H1 (cell line): ENCODE measurements around the gene C6orf62. TPM values are rescaled to one million over a fixed set of nuclear protein-coding genes. Genes with fewer than 3 reads are reported as not detected.

ENCODE experiments used
- CTCF ChIA-PET: fragments of 300-600 bp; sonication (Branson Sonifier 250); formaldehyde crosslinking; loops from one replicate; lab custom pipeline; 2021; ENCODE audit not compliant: partially characterized antibody; lab: Charles Lee
- POLR2A ChIA-PET: fragments of 300-600 bp; sonication (Branson Sonifier 250); formaldehyde crosslinking; loops from one replicate; lab custom pipeline; 2021; ENCODE audit warnings: inconsistent platforms; ENCODE audit not compliant: partially characterized antibody; lab: Charles Lee
- DNase-seq, 2 experiments: peaks; one replicate each; pipeline versions ENCODE4 v3.0.0 to v3.0.0-alpha.2; 2010 to 2022; ENCODE audit warnings: low spot score in 2 of 2, low read depth in 1 of 2, mixed read lengths in 1 of 2
- FAIRE-seq: peaks from 2 replicates; lab custom pipeline; 2011; peaks lifted over from hg19 to GRCh38; lab: Jason Lieb, UNC
- H2AFZ ChIP-seq: 2 replicates; pipeline ENCODE4 v1.8.1; 2012; ENCODE audit warnings: low read length, inconsistent platforms
- H2AK5ac ChIP-seq: 2 replicates; pipeline ENCODE4 v1.6.1; 2013; ENCODE audit warnings: low read depth, low read length
- H2BK120ac ChIP-seq: replicated peaks from 2 replicates; pipeline ENCODE3; 2013; ENCODE audit warnings: low read depth, low read length, inconsistent platforms
- H2BK12ac ChIP-seq: 2 replicates; pipeline ENCODE4 v1.6.1; 2013; ENCODE audit warnings: low read depth, low read length
- H2BK15ac ChIP-seq: 2 replicates; pipeline ENCODE4 v1.6.1; 2013; ENCODE audit warnings: low read length
- H2BK20ac ChIP-seq: 2 replicates; pipeline ENCODE4 v1.6.1; 2013; ENCODE audit warnings: low read length
- H2BK5ac ChIP-seq: 2 replicates; pipeline ENCODE4 v1.6.1; 2013; ENCODE audit warnings: low read depth, low read length
- H3K14ac ChIP-seq: 2 replicates; pipeline ENCODE4 v1.6.1; 2013; ENCODE audit warnings: inconsistent platforms; ENCODE audit not compliant: insufficient read length
- H3K18ac ChIP-seq: 2 replicates; pipeline ENCODE4 v1.6.1; 2013; ENCODE audit warnings: low read length; ENCODE audit errors: extremely low read depth
- H3K23ac ChIP-seq: 2 replicates; pipeline ENCODE4 v1.6.1; 2013; ENCODE audit warnings: inconsistent platforms; ENCODE audit not compliant: insufficient read length
- H3K23me2 ChIP-seq: 2 replicates; pipeline ENCODE4 v1.6.1; 2013; ENCODE audit warnings: low read depth, low read length
- H3K27ac ChIP-seq: 2 replicates; pipeline ENCODE4 v1.6.1; 2011; ENCODE audit warnings: low read depth, low read length, inconsistent platforms
- H3K27me3 ChIP-seq, 4 experiments: replicated peaks in 1 of 4; 1 replicate in 1 of 4; 2 replicates in 3 of 4; pipeline versions ENCODE4 v1.6.1 to v1.8.1; 2011 to 2013; ENCODE audit warnings: low read length in 3 of 4, mild to moderate bottlenecking in 3 of 4, inconsistent platforms in 2 of 4, mixed read lengths in 2 of 4, moderate library complexity in 1 of 4; ENCODE audit not compliant: control insufficient read depth in 3 of 4, insufficient read depth in 3 of 4; ENCODE audit errors: extremely low read depth in 1 of 4
- H3K36me3 ChIP-seq, 4 experiments: 2 replicates each; pipeline versions ENCODE4 v1.6.1 to v1.8.1; 2011 to 2013; ENCODE audit warnings: mild to moderate bottlenecking in 4 of 4, low read length in 3 of 4, moderate library complexity in 2 of 4, control low read depth in 1 of 4, inconsistent platforms in 1 of 4; ENCODE audit not compliant: insufficient read depth in 4 of 4, control insufficient read depth in 2 of 4
- H3K4ac ChIP-seq: replicated peaks from 2 replicates; pipeline ENCODE3; 2013; ENCODE audit warnings: low read length, low read depth, mixed read lengths, inconsistent platforms; ENCODE audit not compliant: insufficient read length
- H3K4me1 ChIP-seq, 4 experiments: replicated peaks in 1 of 4; 1 replicate in 1 of 4; 2 replicates in 3 of 4; pipeline versions ENCODE4 v1.6.1 to v1.8.1; 2011 to 2013; ENCODE audit warnings: low read length in 3 of 4, inconsistent platforms in 2 of 4, mixed read lengths in 1 of 4; ENCODE audit not compliant: insufficient read depth in 4 of 4, control insufficient read depth in 3 of 4
- H3K4me2 ChIP-seq, 2 experiments: 2 replicates each; pipeline versions ENCODE4 v1.6.1 to v1.8.1; 2011 to 2013; ENCODE audit warnings: low read depth in 2 of 2, low read length in 2 of 2, control low read depth in 1 of 2, inconsistent platforms in 1 of 2, mild to moderate bottlenecking in 1 of 2; ENCODE audit not compliant: insufficient read depth in 1 of 2
- H3K4me3 ChIP-seq, 4 experiments: fragments of 200-600, 300-600 bp in 1 of 4; sonication (generic), shearing (Covaris generic), sonication (Bioruptor Twin) in 1 of 4; 2 replicates each; pipeline versions ENCODE4 v1.5.1 to v1.8.1; 2011 to 2016; ENCODE audit warnings: low read length in 4 of 4, low read depth in 3 of 4, control low read depth in 2 of 4, inconsistent platforms in 2 of 4, mild to moderate bottlenecking in 2 of 4, mixed read lengths in 1 of 4, moderate library complexity in 1 of 4; ENCODE audit not compliant: insufficient read depth in 2 of 4; ENCODE audit errors: extremely low read depth in 1 of 4
- H3K56ac ChIP-seq: replicated peaks from 2 replicates; pipeline ENCODE3; 2013; ENCODE audit warnings: low read depth, mild to moderate bottlenecking, mixed read lengths, low read length, inconsistent platforms; ENCODE audit not compliant: insufficient read length
- H3K79me1 ChIP-seq: 2 replicates; pipeline ENCODE4 v1.6.1; 2013; ENCODE audit warnings: low read depth, low read length, control low read depth
- H3K79me2 ChIP-seq, 2 experiments: 2 replicates each; pipeline versions ENCODE4 v1.6.1 to v1.8.1; 2012 to 2013; ENCODE audit warnings: low read length in 2 of 2, mild to moderate bottlenecking in 2 of 2, inconsistent platforms in 1 of 2; ENCODE audit not compliant: insufficient read depth in 2 of 2, control insufficient read depth in 1 of 2
- H3K9ac ChIP-seq, 4 experiments: replicated peaks in 1 of 4; 1 replicate in 1 of 4; 2 replicates in 3 of 4; pipeline versions ENCODE4 v1.6.1 to v1.8.1; 2011 to 2013; ENCODE audit warnings: low read depth in 3 of 4, low read length in 3 of 4, control low read depth in 2 of 4, mild to moderate bottlenecking in 2 of 4, moderate library complexity in 2 of 4, inconsistent platforms in 1 of 4; ENCODE audit errors: extremely low read depth in 1 of 4
- H3K9me3 ChIP-seq, 2 experiments: 2 replicates each; pipeline versions ENCODE4 v1.6.1 to v1.8.1; 2012 to 2013; ENCODE audit warnings: mild to moderate bottlenecking in 2 of 2, moderate library complexity in 2 of 2, control low read depth in 1 of 2, inconsistent platforms in 1 of 2, low read depth in 1 of 2, low read length in 1 of 2, mixed read lengths in 1 of 2; ENCODE audit not compliant: insufficient read depth in 2 of 2
- H4K20me1 ChIP-seq, 2 experiments: replicated peaks in 1 of 2; 2 replicates each; pipeline versions ENCODE3 to v1.8.1; 2011 to 2013; ENCODE audit warnings: inconsistent platforms in 2 of 2, low read length in 2 of 2, mild to moderate bottlenecking in 1 of 2; ENCODE audit not compliant: insufficient read depth in 2 of 2, control insufficient read depth in 1 of 2
- H4K5ac ChIP-seq: 2 replicates; pipeline ENCODE4 v1.6.1; 2013; ENCODE audit warnings: low read length, low read depth, mixed read lengths, inconsistent platforms; ENCODE audit not compliant: insufficient read length
- H4K8ac ChIP-seq: 2 replicates; pipeline ENCODE4 v1.8.0; 2013; ENCODE audit warnings: mild to moderate bottlenecking, moderate library complexity, low read length, inconsistent platforms; ENCODE audit not compliant: insufficient read depth; ENCODE audit errors: extremely low read depth
- H4K91ac ChIP-seq: replicated peaks from 2 replicates; pipeline ENCODE3; 2013; ENCODE audit warnings: low read length, mixed read lengths, inconsistent platforms; ENCODE audit not compliant: insufficient read length
- CBX8 ChIP-seq: fragments of 300-800, 300-1000 bp; sonication (generic); IDR thresholded peaks from 2 replicates; pipeline ENCODE4 v1.7.1; 2016; ENCODE audit warnings: low read depth, low read length, borderline replicate concordance
- GTF2F1 ChIP-seq: IDR thresholded peaks from 2 replicates; pipeline ENCODE4 v1.6.1; 2012; ENCODE audit warnings: low read depth, low read length, improper control_type of control experiment, borderline replicate concordance
- KDM1A ChIP-seq: fragments of 200-600, 300-600 bp; sonication (generic); IDR thresholded peaks from 2 replicates; pipeline ENCODE4 v1.7.1; 2016; ENCODE audit warnings: mild to moderate bottlenecking, low read length, borderline replicate concordance
- KDM4A ChIP-seq: IDR thresholded peaks from one replicate; pipeline ENCODE4 v1.7.1; 2012; ENCODE audit warnings: low read depth, mild to moderate bottlenecking, moderate library complexity, low read length, inconsistent platforms; ENCODE audit not compliant: severe bottlenecking
- NANOG ChIP-seq: IDR thresholded peaks from 2 replicates; pipeline ENCODE4 v1.6.1; 2011; ENCODE audit warnings: low read length, low read depth, mild to moderate bottlenecking, inconsistent platforms; ENCODE audit not compliant: insufficient read depth, poor library complexity, severe bottlenecking
- POLR2AphosphoS5 ChIP-seq: IDR thresholded peaks from 2 replicates; pipeline ENCODE4 v1.6.1; 2011; ENCODE audit warnings: low read depth, low read length
- RXRA ChIP-seq: IDR thresholded peaks from 2 replicates; pipeline ENCODE4 v1.6.1; 2011; ENCODE audit warnings: low read depth, mild to moderate bottlenecking, low read length, moderate library complexity; ENCODE audit not compliant: insufficient read depth
- SIX5 ChIP-seq: IDR thresholded peaks from 2 replicates; pipeline ENCODE4 v1.6.1; 2011; ENCODE audit warnings: mild to moderate bottlenecking, low read depth, low read length
- SP1 ChIP-seq: IDR thresholded peaks from 2 replicates; pipeline ENCODE4 v1.6.1; 2011; ENCODE audit warnings: low read depth, low read length
- TBP ChIP-seq: IDR thresholded peaks from 2 replicates; pipeline ENCODE4 v1.6.1; 2011; ENCODE audit warnings: low read depth, low read length, improper control_type of control experiment
- WGBS, 2 experiments: shearing (Covaris generic) in 1 of 2; methylation state at CpG; one replicate each; pipeline versions ENCODE4 v1.1.6 to v1.1.7; 2013 to 2015; ENCODE audit warnings: low lambda C conversion rate in 2 of 2, mixed read lengths in 2 of 2, inconsistent platforms in 1 of 2, low coverage in 1 of 2, missing lambda C conversion rate in 1 of 2; ENCODE audit not compliant: insufficient replicate concordance in 2 of 2, insufficient coverage in 1 of 2, insufficient read length in 1 of 2; ENCODE audit errors: extremely low coverage in 1 of 2, missing lambda C conversion rate in 1 of 2; 5-methylcytosine and 5-hydroxymethylcytosine counted together
- polyA plus RNA-seq, 7 experiments: library from polyadenylated mRNA; depleted of rRNA in 3 of 7; stranded (reverse) in 5 of 7; unstranded in 2 of 7; fragments of >200 nt in 5 of 7; fragments of 200-250 nt in 2 of 7; gene quantifications; 1 replicate in 5 of 7; 2 replicates in 1 of 7; 4 replicates in 1 of 7; pipeline versions ENCODE4 v1.2.1 to v1.2.3, GENCODE V29; 2011 to 2013; ENCODE audit warnings: missing spikeins in 2 of 7, mixed read lengths in 2 of 7
- total RNA-seq: library from RNA; stranded (reverse); fragmentation: NEBNext Ultra II Directional; extraction: Animal tissue kit (Norgen Biotek cat#: 25700); gene quantifications from 2 replicates; pipeline ENCODE4 v1.2.1, GENCODE V29; 2021
- TF ChIP-seq, protein P1 (sequence below): IDR thresholded peaks from 2 replicates; pipeline ENCODE4 v1.6.1; 2012; ENCODE audit warnings: inconsistent platforms

C6orf62 gene
- total and polyA plus RNA-seq, 2 of the 8 experiments (the other 6 are each of a cell fraction or from before 2014, with no cell fraction given): 25.6 to 101 TPM

DNA sequence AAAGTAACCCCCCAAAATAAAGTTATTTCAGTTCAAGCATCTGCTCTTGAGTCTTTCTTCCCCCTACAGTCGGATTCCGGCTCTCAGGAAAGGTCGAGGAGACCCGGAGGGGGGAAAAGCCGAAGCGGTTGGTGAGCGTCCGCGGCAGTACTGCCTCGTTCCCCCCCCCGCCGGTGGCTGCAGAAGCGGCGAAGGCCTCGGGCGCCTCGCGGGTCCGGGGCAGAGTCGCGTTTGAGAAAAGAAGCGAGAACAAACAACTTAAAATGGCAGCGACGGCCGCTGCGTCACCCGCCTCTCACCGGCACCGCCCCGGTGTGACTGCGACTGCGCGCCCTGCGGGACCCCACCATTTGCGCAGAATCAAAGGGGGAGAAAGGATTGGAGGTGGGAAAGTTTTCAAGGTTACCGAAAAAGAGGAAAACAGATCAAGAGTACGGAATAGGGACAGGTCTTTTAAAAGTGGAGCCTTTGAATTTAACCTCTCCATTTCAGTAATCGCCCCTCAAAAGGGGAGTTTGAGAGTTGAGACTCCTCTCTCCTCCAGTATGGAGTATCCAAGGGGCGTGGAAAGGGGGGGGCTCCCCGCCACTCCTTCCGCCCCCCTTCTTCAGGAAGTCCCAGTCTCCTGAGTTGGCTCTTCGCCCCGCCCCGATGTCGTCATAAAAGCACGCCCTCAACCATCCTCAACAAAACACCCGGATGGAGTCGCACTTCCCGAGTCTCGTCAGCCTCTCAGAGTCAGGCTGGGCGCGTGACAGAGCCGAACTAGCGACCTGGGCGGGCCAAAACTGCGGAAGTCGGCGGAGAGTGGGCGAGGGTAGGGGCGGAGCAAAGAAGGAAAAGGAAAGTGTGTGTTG lies 1.9 kb upstream of the C6orf62 start:
- CTCF ChIA-PET: no interaction called here
- H2BK12ac ChIP-seq: no peak overlapping the region; the same call in 1 of the 2 replicates
- peak overlapping the region; percentile 75; the same call in 1 of the 2 replicates for H2AFZ ChIP-seq
- H3K27ac ChIP-seq: peak overlapping the region; percentile 94
- H4K91ac ChIP-seq: peak overlapping the region; percentile 37
- H3K9ac ChIP-seq: peak overlapping the region; percentile 97 to 100 (median 98)
- FAIRE-seq: peak; percentile 81
- peak overlapping the region; percentile 90 to 96 for H3K4me2 ChIP-seq
- H3K27me3 ChIP-seq: no peaks in the 10 kb centered on the region
- H3K36me3 ChIP-seq: peaks cover 1 to 22% (median 5%) of the 10 kb centered on the region in 4 experiments; a peak in 7 of 8 replicates
- no peak overlapping the region for H3K14ac ChIP-seq
- peak overlapping the region; percentile 88 for H3K56ac ChIP-seq
- H2BK120ac ChIP-seq: no peak overlapping the region
- peak overlapping the region; percentile 92 to 95 (median 92) for H3K4me3 ChIP-seq
- no peaks in the 10 kb centered on the region for H3K79me1 ChIP-seq
- no peak overlapping the region for H2BK15ac ChIP-seq
- H3K4ac ChIP-seq: no peak overlapping the region
- no peak overlapping the region for H3K23ac ChIP-seq
- peaks cover 5% of the 10 kb centered on the region; the same call in 1 of the 2 replicates for H3K23me2 ChIP-seq
- WGBS, 2 experiments: 2% methylated on average over 37 of the region's 60 CpGs; no CpG with 5 or more reads in 1 of the 2 experiments
- H4K5ac ChIP-seq: peak overlapping the region; percentile 7
- peaks cover 0 to 3% (median 0%) of the 10 kb centered on the region in 4 experiments; a peak in 1 of 7 replicates for H3K4me1 ChIP-seq
- peak overlapping the region; percentile 84; the same call in 1 of the 2 replicates for H3K18ac ChIP-seq
- H2BK5ac ChIP-seq: peak overlapping the region; percentile 86
- H2AK5ac ChIP-seq: peak overlapping the region; percentile 75; the same call in 1 of the 2 replicates
- POLR2A ChIA-PET: interaction anchor here (1.0 to 2.1 kb wide), 16 partner anchors 8 to 307 kb away, joined by 3 to 14 read pairs (median 4); partner anchors contain the start of genes ACOT13, GMNN and TDP2
- H4K20me1 ChIP-seq: peaks cover 14 to 15% of the 10 kb centered on the region in 2 experiments
- H2BK20ac ChIP-seq: 0 out of 2 replicates have a peak overlapping the region, but pooled peaks have one; percentile 72
- H4K8ac ChIP-seq: peak overlapping the region; percentile 98
- H3K9me3 ChIP-seq: no peaks in the 10 kb centered on the region
- peak; percentile 97 to 99 for DNase-seq
- peaks cover 20 to 47% of the 10 kb centered on the region in 2 experiments for H3K79me2 ChIP-seq
- no peak for TF ChIP-seq NANOG
- peak; percentile 93 for TF ChIP-seq GTF2F1
- no peak for TF ChIP-seq KDM1A
- peak; percentile 85 for TF ChIP-seq SP1
- no peak for TF ChIP-seq CBX8
- TF ChIP-seq, protein P1, sequence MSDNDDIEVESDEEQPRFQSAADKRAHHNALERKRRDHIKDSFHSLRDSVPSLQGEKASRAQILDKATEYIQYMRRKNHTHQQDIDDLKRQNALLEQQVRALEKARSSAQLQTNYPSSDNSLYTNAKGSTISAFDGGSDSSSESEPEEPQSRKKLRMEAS: peak; percentile 50
- no peak for TF ChIP-seq RXRA
- peak; percentile 47 for TF ChIP-seq SIX5
- peak; percentile 97 for TF ChIP-seq POLR2AphosphoS5
- TF ChIP-seq TBP: peak; percentile 96
- TF ChIP-seq KDM4A: peak; percentile 77
